Measurements from ENCODE around the gene STPG4.

STPG4 gene

DNA sequence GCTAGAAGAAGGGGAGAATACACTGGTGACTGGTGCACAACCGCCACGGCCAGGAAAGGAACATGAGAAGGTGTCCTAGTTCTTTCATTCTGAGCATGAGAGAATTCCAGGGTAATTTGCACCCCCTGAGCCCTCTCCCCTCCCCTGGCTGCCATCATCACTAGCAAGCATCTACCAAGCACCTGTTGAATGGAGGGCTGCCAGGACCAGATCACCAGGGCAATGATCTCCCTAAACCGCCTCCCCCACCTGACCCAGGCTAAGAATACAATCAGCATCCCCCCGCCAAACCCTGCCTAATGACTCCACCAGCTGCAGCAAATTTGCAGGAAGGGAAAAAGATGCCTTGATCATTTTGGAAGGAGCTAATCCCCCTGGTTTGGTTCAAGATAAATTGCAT is 100.2 kb downstream of the STPG4 start:
- DNase-seq (ENCODE audit: low read depth in 2 of 2): no peak

DNA sequence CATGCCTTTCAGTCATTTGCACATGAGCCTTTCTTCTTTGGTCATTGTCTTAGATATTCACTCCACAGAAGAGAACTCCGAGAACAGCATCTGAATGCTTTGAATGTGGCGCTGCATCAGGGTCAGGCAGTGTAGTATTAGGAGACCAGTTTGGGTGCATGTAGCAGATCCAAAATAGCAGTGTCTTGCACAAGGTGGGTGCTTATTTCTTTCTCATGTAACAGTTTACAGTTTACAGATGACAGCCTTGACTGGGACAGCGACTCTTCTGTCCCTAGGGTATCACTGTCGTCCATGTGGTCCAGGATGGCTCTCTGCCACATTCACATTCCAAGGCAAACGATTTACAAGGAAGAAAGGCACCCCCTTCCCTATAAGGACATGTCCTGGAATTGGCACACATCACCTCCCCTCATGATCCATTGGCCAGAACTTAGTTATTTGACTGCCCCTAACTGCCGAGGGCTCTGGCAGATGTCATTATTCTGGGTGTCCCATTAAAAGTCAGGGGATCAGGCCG is 101.0 kb downstream of the STPG4 start:
- DNase-seq (ENCODE audit: low read depth in 2 of 2): no peak

DNA sequence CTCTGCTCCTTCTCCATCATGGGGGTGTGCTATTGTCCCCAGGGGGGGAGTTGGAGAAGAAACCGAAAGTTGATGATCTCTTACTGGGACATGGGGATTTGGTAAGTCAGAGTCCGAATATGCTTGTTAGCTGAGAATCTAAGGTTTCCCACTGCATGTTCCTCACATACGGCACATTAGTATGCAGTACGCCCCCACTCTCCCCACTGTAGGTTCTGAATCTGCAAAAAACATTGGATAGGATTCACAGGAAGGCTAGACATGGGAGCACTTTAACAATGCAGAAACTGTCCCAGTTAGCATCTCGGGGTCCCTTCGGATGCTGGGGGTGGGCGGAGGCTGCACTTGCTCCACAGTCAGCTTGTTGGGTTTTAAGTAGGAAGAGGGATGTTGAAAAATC is 102.3 kb downstream of the STPG4 start:
- DNase-seq (ENCODE audit: low read depth in 2 of 2): no peak

DNA sequence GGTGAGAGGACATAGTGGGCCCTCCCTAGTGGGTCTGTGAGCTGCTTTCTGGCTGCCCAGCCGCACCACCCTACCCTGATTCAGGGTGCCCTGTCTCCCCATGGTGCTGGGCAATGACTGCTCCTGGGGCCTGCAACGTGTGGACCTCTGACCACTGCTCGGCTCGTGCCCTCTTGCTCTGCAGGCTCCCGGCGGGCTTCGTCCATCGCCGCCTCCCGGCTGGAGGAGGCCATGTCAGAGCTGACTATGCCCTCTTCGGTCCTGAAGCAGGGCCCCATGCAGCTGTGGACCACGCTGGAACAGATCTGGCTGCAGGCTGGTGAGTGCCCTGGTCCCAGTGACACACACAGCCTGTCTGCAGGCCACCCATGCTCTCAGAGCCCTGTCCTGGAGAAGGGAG is 103.5 kb downstream of the STPG4 start:
- no peak for DNase-seq (ENCODE audit: low read depth in 2 of 2)

DNA sequence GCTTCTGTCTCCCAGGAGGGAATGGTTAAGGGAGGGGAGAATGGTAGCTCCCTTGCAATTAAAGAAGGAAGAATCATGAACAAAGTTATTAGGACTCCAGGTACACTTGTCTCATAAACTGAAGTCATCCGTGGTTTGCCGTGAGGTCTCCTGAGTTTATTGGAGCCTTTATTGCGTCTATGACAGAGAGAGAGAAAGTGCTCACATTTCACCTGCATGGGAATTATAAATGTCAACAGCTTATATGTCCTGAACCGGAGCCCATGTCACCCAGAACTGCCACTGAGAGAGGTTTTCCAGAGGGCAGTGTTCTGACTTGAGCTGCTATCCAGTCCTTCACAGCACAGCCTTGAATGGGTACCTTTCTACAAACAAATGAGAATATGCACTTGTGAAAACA is 104.3 kb downstream of the STPG4 start:
- DNase-seq (ENCODE audit: low read depth in 2 of 2): no peak

DNA sequence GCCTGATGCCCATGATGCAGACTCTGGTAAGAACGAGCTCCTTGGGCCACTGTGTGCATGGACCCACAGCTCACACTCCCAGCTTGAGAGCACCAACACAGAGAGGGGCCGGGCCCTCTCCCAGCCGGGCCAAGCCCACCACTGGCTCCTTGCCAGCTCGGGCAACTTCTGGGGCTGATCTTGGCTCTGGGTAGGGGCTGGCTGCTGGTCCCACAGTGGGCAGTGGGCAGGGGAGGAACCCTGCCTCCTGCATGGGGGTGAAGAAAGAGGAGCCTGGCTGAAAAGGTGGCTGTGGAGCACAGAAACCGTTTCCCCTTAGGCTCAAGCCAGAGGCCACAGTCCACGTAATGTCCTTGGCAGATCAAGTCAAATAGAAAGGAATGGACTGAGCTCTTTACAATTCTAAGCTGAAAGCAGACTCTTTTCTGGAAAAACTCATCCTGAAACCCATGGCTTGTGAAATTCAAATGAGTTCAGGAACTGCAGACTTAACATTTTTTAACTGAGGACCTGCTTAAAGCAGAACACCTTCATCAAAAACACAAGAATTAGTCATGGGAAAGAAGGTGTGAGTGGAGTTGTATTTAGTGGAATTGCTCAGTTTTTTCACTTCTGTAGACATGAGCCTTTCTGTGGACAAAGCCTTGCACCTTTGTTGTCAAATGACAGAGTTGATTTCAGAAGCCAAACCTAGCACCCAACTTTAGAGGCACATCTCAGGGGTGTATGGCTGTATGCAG is 104.9 kb downstream of the STPG4 start:
- DNase-seq (ENCODE audit: low read depth in 2 of 2): no peak

DNA sequence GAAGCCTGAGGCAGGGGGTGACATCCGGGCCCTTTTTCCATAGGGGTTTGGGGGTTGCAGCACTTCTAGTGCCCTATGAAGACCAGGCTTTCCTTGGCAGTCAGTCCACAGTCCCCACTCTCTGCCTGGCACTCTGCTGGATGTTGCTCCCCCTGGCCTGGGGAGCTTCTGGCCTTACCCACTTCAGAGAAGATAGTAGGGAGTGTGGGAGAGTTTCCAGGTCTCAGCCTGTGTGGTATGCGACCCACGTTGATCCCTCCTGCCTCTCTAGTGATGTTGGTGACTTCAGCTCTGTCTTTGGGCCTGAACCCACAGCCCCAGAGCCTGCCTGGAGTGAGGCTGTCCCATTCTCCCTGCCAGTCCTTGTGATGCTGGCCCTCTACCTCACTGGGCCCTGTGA is 105.6 kb downstream of the STPG4 start:
- no peak for DNase-seq (ENCODE audit: low read depth in 2 of 2)

DNA sequence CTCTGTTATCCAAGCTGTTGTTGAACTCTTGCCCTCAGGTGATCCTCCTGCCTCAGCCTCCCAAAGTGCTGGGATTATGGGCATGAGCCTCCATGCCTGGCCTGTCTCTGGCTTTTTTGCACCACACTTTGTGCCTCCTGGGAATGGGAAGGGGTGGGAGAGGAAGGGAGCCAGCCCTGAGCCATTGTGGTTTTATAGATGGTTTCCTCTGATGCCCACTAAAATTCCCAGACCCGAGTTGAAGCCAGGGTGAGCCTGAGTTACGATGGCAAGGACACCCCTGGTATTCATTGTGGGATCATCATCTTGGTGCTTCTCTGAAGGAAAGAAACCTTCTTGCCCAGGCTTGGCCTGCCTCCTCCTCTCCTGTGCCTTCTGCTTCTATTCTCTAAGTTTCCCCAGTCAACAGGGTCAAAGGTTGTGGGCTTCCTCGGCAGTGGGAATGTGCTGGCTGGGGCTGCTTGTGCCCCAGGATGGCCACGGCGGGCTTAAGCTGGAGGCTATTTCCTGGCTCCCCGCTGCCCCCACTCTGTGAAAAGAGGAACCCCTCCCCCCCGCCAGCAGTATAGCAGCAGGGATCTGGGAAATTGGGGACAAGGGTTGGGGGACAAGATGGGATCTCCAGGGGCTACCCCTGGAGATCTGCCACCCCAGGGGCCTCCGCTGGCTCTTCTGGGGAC is 106.2 kb downstream of the STPG4 start:
- DNase-seq (ENCODE audit: low read depth in 2 of 2): no peak

DNA sequence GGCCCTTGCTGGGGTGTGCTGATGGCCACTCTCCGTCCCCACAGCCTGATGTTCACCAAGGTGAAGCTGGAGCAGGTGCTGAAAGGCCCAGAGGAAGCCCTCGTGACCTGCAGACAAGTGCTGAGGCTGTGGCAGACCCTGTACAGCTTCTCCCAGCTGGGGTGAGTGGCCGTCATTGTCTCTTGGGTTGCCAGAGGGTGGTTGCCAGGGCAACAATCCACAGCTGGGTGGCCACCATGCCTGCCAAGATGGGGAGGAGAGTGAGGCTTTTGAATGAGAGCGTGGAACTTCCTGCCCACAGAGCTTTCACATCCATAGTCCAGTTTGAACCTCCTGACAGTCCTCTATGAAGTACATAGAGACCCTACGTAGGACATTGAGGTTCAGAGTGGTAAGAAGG is 108.8 kb downstream of the STPG4 start:
- DNase-seq (ENCODE audit: low read depth in 2 of 2): no peak

DNA sequence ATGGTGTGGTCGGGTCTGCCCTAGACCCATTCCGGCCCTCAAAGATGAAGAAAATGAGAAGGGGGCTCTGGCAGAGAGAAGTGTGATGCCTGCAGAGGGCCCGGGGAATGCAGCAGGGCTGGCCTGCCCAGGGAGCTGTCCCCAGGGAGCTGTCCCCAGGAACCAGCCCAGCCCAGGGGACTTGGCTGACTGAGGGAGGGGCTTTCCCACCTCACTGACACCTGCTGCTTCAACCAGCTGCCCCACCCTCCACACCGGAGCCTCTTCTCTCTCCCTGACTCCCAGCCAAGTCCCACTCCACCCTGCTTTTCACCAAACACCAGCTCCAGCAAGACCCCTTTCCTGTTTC is 111.2 kb downstream of the STPG4 start:
- no peak for DNase-seq (ENCODE audit: low read depth in 2 of 2)

DNA sequence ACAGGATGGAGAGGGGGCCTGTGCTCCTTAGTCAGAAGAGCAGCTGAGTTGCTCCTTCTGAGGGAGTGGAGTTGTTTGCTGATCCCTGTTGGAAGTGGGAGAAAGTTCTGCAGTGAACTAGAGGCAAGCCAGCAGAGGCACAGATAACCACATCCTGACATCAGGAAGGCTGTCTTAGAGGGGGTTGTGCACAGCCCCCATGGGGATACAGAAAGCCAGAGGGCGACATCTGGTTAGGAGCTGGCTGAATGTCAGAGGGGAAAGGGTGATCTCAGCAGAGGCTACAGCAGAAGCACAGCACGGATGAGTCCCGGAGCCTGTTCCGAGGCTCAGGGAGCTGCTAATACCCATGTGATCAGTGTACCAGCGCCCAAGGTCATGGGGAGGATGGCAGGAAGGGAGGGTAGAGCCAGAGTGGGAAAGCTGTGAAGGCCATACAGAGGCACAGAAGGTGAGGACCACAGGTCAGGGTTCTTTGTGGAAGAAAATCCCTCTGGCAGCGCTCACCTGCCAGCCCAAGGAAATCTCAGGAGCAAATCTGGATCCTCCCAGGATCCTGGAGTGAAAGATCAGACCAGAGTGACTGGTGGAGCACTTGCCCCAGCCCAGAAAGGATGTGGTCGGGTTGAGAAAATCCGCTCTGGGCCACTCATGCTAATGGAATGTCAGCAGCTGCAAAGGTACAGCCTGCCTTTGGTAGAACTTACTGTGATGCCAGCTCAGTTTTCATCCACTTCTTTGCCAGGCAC is 111.8 kb downstream of the STPG4 start:
- no peak for DNase-seq (ENCODE audit: low read depth in 2 of 2)

DNA sequence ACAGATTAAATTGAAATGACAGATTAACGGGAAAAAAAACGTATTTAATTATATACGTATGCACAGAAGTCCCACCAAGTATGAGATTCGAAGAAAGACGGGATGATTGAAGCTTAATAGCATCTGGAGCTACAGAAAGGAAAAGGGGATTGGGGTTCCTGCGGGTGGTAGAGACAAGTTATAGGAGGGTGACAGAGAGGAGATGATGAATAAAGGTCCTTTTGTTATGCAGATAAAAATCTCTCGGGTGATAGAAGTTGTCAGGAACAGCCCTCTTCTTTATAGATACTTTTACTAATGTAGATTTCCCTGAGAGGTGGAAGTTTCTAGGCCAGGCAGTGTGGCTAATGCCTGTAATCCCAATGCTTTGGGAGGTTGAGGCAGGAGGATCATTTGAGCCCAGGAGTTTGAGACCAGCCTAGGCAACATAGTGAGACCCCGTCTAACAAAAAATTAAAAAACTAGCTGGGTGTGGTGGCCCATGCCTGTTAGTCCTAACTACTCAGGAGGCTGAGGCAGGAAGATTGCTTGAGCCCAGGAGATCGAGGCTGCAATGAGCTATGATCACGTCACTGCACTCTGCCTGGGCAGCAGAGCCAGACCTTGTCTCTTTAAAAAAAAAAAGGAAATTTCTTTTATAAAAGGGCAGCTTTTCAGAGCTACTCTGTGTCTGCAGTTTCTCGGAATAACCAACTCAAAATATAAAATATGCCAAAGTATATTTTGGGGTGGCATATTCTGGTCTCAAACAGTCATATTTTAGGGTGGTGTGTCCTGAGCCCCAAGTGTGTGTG is 113.0 kb downstream of the STPG4 start:
- DNase-seq (ENCODE audit: low read depth in 2 of 2): no peak

DNA sequence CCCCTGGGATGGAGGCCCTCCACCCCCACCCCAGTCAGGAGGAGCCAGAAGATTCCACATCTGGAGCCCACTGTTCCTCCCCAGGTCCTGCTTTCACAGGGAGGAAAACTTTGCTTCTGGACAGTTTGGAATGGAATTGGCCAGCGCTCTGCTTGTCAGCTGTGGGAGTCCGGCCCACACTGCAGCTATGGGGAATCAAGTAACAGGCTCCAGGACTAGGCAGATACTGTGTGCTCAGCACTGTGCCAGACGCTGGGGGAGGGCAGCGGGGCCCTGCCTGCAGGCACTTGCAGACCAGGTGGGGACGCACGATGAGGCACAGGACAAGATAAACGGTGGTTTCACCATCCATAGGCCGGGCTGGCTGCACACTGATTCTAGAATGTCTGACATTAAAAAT is 114.0 kb downstream of the STPG4 start:
- no peak for DNase-seq (ENCODE audit: low read depth in 2 of 2)

DNA sequence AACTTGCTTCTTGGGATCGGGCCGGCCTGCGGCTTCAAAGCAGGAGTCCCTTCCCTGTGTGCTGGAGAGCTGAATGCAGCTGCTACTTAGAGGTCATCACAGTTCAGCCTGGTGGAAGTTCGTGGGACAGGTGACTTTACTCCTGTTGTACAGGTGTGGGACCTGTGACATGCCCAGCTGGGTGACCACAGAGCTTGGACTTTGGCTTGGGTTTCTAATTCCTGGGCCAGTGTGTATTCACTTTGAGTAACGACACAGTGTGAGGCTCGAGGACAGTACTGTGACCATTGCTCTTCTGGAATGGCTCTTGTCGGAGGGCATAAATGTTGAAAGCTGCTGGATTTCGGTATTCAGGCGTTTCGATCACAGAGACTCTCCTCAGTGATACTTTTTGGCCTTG is 114.5 kb downstream of the STPG4 start:
- no peak for DNase-seq (ENCODE audit: low read depth in 2 of 2)

DNA sequence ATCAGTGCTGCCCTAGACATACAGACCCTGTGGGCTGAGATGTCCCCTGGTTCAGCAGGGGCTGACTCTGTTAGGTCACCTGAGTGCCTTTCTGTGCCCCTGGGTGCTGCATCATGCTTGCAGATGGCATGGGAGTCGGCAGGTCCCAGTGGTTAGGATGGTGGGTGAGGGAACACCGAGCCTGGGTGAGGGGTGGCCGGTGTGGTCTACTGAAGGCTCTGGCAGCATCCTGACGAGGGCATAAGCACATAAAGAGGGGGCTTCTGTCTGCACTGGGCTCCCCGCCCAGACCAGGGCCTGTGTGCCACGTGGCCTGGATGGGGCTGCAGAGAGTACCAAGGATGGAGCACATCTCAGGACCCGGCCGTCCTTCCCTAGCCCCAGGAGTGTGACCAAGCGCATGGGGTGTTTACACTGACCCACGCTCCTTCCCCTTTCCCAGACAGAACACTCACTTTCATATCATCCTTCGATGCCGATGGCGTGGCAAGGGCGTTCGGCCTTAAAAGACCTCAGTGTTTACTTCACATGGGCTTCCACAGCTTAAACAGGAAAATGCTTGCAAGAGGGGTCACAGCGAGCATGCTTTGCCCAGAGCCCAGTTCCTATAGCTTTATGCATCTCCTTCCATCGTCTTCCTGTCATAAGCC is 115.1 kb downstream of the STPG4 start:
- no peak for DNase-seq (ENCODE audit: low read depth in 2 of 2)

DNA sequence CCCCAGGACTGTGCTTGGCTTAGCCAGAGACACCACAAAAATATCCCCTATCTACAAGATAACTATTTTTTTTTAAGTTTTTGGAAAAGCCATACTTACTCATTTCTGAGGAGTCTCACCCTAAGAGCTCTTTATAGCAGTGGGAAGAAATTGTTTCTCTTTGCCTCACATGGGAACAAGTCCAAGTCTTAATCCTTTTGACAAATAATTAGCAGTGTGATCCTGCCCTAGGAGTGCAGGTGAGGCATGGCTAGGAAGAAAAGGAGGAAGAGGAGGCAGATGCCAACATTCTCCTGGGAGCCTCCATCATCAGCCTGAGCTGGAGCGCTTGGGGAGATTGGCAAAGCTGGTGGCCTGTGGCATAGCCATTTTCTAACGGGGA is 115.6 kb downstream of the STPG4 start:
- DNase-seq (ENCODE audit: low read depth in 2 of 2): no peak

DNA sequence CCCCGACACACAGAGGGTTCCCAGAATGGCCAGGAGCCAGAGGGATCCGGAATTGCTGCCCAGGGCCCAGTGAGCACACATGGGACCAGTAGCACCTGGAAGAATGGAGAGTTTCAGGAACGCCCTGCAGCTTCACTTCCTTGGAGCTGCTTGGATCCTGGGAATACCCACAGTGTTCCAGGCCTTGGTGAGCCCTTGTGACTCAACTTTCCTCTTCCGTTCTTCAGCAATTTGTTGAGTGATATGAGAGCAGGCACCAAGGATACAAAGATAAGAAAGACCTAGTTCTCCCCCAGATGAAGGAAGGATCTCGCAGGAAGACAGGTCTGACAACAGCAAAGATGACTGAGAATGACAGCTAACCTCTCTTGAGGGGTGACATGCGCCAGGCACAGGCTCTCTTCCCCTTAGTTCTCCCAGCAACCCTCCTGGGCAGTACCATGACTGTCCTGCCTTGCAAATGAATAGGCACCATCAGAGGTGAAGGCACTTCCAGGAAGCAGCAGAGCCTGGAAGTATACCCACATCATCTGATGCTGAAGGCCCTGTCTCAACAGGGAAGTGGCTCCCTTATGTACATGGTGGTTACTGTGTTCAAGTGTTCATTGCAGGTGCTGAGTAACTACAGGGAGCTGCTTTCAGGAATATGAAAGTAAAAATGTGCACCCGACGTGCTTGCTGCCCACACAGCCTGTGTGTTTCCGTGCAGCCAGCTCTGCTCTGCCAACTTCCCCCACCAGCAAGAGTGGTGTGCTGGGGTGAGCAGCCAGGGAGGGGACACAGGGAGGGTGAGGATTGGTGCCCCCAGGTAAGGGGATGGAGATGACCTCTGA is 116.2 kb downstream of the STPG4 start:
- no peak for DNase-seq (ENCODE audit: low read depth in 2 of 2)

DNA sequence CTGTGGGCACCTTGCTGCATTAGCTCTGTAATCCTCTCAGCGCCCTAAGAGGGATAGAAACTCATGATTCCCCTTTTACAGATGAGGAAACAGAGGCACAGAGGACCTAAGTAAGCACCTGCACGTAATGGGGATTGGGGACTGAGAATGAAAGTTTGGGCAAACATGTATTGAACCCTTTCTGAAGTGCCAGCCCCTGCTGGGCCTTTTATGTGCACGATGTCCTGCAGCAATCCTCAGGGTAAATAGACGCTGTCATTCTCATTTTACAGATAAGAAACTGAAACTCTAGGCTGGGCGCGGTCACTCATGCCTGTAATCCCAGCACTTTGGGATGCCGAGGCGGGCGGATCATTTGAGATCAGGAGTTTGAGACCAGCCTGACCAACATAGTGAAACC is 117.4 kb downstream of the STPG4 start:
- DNase-seq (ENCODE audit: low read depth in 2 of 2): no peak
